Neural crest cell (in vitro differentiated cells): ENCODE measurements around the gene CCDC60. TPM values are rescaled to one million over a fixed set of nuclear protein-coding genes. Genes with fewer than 3 reads are reported as not detected.
A peak's percentile ranks its signal among the peaks of the same experiment; 100 is the strongest.

Experiments used
- DNase-seq: peaks from one replicate; pipeline ENCODE4 v3.0.0; 2021; ENCODE audit warnings: low read depth, mixed read lengths, low spot score
- H3K27ac Mint-ChIP-seq: one replicate; pipeline ENCODE4 v1.8.0; 2021; ENCODE audit warnings: mild to moderate bottlenecking, mixed read lengths; ENCODE audit not compliant: unreplicated experiment
- H3K27me3 Mint-ChIP-seq: 2 replicates; pipeline ENCODE4 v1.8.0; 2021; ENCODE audit warnings: low read depth, mild to moderate bottlenecking, mixed read lengths
- H3K36me3 Mint-ChIP-seq: 2 replicates; pipeline ENCODE4 v1.8.0; 2021; ENCODE audit warnings: low read depth, mild to moderate bottlenecking, mixed read lengths
- H3K4me1 Mint-ChIP-seq: 2 replicates; pipeline ENCODE4 v1.8.0; 2021; ENCODE audit warnings: mixed read lengths
- H3K4me3 Mint-ChIP-seq: one replicate; pipeline ENCODE4 v1.8.0; 2021; ENCODE audit warnings: mild to moderate bottlenecking, mixed read lengths
- H3K9me3 Mint-ChIP-seq: 2 replicates; pipeline ENCODE4 v1.8.0; 2021; ENCODE audit warnings: mixed read lengths
- total RNA-seq: library from RNA; stranded (reverse); gene quantifications from 2 replicates; pipeline ENCODE4 v1.2.1, GENCODE V29; 2021
- TF ChIP-seq, protein P1 (sequence below): fragments of 200-600 bp; sonication (generic); conservative IDR thresholded peaks from 2 replicates; pipeline ENCODE4 v1.5.0; 2021; ENCODE audit warnings: antibody characterized with exemption, mild to moderate bottlenecking

CCDC60 gene
- total RNA-seq, 1 donor from 2014 or later, result 0.75 TPM

DNA sequence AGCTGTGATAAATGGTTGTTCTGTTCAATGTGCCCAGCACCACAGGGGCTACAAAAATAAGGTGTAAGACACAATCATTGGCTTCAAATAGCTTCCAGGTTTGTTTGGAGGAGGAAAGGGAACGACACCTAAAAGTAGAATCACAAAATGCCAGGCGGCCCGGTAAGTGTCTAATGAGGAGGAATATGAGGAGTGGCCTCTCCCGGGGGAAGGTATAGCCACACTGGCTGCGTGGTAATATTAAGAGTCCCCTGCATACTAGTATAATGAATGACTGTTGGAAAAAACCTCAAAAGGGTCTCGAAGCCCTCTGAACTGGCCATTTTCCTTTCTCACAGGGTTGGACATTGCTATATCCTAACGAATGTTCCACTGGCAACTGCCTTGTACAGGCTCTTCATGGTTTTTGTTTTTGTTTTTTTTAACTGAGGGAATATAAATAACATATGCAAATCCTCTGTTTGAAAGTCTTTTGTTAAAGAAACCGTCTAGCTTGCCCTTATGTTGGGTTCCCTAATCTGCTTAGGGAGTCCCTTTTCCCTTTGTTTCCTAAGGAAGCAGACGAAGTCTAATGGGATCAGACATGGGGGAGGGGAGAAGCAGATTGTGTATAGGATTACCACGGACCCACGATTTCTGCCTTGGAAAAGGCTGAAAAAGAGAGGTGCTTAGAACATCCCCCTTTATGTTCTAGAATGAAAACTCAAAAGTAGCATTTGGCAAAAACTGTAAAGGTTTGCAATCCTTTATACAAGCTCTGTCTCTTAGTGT is 4.2 kb downstream of the CCDC60 start:
- H3K9me3 Mint-ChIP-seq, result peaks cover 3% of the 10 kb centered on the region
- H3K4me1 Mint-ChIP-seq, result peaks cover 21% of the 10 kb centered on the region
- no peak overlapping the region for H3K27ac Mint-ChIP-seq
- peaks cover 15% of the 10 kb centered on the region for H3K27me3 Mint-ChIP-seq
- no peak overlapping the region for H3K4me3 Mint-ChIP-seq
- TF ChIP-seq, protein P1, sequence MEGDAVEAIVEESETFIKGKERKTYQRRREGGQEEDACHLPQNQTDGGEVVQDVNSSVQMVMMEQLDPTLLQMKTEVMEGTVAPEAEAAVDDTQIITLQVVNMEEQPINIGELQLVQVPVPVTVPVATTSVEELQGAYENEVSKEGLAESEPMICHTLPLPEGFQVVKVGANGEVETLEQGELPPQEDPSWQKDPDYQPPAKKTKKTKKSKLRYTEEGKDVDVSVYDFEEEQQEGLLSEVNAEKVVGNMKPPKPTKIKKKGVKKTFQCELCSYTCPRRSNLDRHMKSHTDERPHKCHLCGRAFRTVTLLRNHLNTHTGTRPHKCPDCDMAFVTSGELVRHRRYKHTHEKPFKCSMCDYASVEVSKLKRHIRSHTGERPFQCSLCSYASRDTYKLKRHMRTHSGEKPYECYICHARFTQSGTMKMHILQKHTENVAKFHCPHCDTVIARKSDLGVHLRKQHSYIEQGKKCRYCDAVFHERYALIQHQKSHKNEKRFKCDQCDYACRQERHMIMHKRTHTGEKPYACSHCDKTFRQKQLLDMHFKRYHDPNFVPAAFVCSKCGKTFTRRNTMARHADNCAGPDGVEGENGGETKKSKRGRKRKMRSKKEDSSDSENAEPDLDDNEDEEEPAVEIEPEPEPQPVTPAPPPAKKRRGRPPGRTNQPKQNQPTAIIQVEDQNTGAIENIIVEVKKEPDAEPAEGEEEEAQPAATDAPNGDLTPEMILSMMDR, result no peak
- H3K36me3 Mint-ChIP-seq, result no peaks in the 10 kb centered on the region
- DNase-seq, result no peak

DNA sequence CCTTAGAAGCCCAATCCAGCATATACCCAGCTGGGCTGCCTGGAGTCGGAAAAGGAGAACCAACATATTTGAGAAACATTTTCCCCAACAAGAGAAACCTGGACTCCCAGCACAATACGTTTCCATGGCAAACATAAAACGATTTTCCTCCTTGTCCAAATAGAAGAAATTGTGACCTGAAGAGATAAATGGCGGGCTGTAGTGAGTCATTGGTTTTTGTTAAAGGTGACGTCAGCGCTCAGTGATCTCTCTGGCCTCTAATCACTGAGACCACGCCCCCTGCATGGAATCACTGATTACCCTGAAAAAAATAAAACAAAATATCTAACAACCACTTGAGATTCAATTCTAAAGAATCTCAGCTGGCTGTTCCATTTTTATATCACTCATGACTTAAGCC is 6.0 kb downstream of the CCDC60 start:
- no peak overlapping the region for H3K4me3 Mint-ChIP-seq
- peak overlapping the region; percentile 60 for H3K27ac Mint-ChIP-seq
- peaks cover 14% of the 10 kb centered on the region for H3K4me1 Mint-ChIP-seq
- no peaks in the 10 kb centered on the region for H3K36me3 Mint-ChIP-seq
- peaks cover 13% of the 10 kb centered on the region for H3K27me3 Mint-ChIP-seq
- peaks cover 3% of the 10 kb centered on the region for H3K9me3 Mint-ChIP-seq
- no peak for DNase-seq
- TF ChIP-seq, protein P1, result no peak

DNA sequence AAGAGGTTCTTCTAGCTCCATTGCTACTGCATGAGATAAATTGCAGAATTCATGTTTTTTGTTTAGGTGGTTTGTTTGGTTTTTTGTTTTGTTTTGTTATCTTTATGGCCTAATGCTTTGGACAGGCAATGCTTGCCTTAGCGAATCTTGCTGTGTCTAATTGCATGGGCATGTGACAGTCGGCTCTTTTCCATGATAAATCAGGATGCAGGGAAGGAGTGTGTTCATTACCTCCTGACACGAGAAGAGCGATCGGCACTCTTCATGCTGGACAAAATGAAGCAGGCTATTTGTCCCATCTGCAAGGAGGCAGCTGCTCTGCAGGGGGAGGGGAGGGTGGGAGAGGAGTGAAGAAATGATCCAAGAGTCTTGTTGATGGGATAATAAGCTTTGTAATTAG is 6.5 kb downstream of the CCDC60 start:
- Mint-ChIP-seq H3K27me3 (peaks cover 13% of the 10 kb centered on the region), H3K27ac (peak overlapping the region; percentile 60), H3K4me1 (peaks cover 14% of the 10 kb centered on the region), H3K36me3 (no peaks in the 10 kb centered on the region), H3K9me3 (peaks cover 3% of the 10 kb centered on the region), H3K4me3 (no peak overlapping the region)
- DNase-seq, result no peak
- TF ChIP-seq, protein P1, result no peak

DNA sequence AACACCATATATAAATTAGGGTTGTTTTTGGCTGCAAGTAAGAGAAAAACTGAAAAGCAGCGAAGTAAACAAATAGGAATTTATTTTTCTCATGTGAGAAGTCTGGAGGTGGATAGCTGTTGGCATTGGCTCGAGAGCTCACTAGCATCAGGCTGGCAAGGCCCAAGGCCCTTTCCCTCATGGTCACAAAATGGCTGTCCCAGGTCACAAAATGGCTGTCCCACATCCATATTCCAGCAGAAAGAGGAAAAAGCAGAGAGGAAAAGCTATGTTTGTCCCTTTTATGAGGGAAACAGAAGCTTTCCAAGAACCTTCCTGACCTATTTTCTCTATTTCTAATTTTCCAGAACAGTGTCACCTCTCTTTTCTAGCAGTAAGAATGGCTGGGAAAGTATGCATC is 7.5 kb downstream of the CCDC60 start:
- Mint-ChIP-seq H3K27me3 (peaks cover 11% of the 10 kb centered on the region), H3K4me3 (no peak overlapping the region), H3K4me1 (peaks cover 14% of the 10 kb centered on the region), H3K36me3 (no peaks in the 10 kb centered on the region), H3K9me3 (peaks cover 3% of the 10 kb centered on the region), H3K27ac (no peak overlapping the region)
- TF ChIP-seq, protein P1, result no peak
- DNase-seq, result no peak

DNA sequence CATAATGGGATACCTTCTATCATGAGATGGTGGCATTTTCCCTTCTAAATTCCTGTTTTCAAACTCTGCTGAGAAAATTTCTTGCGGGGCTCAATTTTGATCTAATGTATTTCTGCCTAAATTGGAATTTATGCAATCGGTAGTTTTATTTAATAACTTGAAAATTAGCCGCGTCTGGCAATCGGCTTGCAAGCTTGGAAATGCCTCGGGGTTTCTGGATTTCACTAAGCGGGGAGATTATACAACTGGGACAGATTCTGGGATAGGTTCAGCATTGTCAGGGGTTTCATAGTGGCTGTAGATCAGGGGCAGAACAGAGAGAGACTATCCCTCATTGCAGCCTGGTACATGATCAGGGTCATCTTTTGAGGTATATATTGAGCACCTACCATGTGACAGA is 8.6 kb downstream of the CCDC60 start:
- DNase-seq, result no peak
- TF ChIP-seq, protein P1, result no peak
- H3K36me3 Mint-ChIP-seq, result no peaks in the 10 kb centered on the region
- no peak overlapping the region for H3K4me3 Mint-ChIP-seq
- H3K4me1 Mint-ChIP-seq, result peaks cover 13% of the 10 kb centered on the region
- H3K27ac Mint-ChIP-seq, result no peak overlapping the region
- H3K9me3 Mint-ChIP-seq, result peaks cover 3% of the 10 kb centered on the region
- H3K27me3 Mint-ChIP-seq, result peaks cover 6% of the 10 kb centered on the region
